Choroid plexus epithelial cell (primary cell): ENCODE results near the gene KCTD1.

ENCODE experiments used
- DNase-seq: peaks from one replicate; pipeline ENCODE4 v3.0.0-alpha.2; 2010; ENCODE audit warnings: low read depth
- H3K4me3 ChIP-seq: 2 replicates; pipeline ENCODE4 v1.5.1; 2011; ENCODE audit warnings: low read depth, mild to moderate bottlenecking, control low read depth, low read length, moderate library complexity
- CTCF ChIP-seq: conservative IDR thresholded peaks from 2 replicates; pipeline ENCODE4 v1.5.1; 2011; ENCODE audit warnings: low read depth, mild to moderate bottlenecking, control low read depth, inconsistent platforms, low read length, moderate library complexity

KCTD1 gene

GRCh38 chr18:26531605-26532298 lies 16.6 kb downstream of the KCTD1 start:
- TF ChIP-seq CTCF, result no peak
- DNase-seq, result no peak

GRCh38 chr18:26526966-26527234 lies 21.5 kb downstream of the KCTD1 start:
- TF ChIP-seq CTCF, result no peak
- DNase-seq, result no peak
- H3K4me3 ChIP-seq, result no peak overlapping the region

More at GRCh38 chr18:26531605-26532298, 16.6 kb downstream of the KCTD1 start:
- H3K4me3 ChIP-seq, result no peak overlapping the region

- no peak for TF ChIP-seq CTCF
- peak; percentile 44 for DNase-seq
- no peak overlapping the region for H3K4me3 ChIP-seq
These were observed 22.0 kb downstream of the KCTD1 start for GRCh38 chr18:26526128-26526965.

GRCh38 chr18:26524504-26525351 lies 23.6 kb downstream of the KCTD1 start:
- no peak for TF ChIP-seq CTCF
- no peak for DNase-seq
- H3K4me3 ChIP-seq, result no peak overlapping the region

- TF ChIP-seq CTCF, result no peak
- no peak for DNase-seq
- H3K4me3 ChIP-seq, result no peak overlapping the region
These were observed 24.4 kb downstream of the KCTD1 start for GRCh38 chr18:26524002-26524401.

- DNase-seq, result no peak
- no peak overlapping the region for H3K4me3 ChIP-seq
- TF ChIP-seq CTCF, result no peak
These were observed 26.7 kb downstream of the KCTD1 start for GRCh38 chr18:26521617-26522016.
